Measurements from ENCODE around the gene KLHL22.

KLHL22 gene

DNA sequence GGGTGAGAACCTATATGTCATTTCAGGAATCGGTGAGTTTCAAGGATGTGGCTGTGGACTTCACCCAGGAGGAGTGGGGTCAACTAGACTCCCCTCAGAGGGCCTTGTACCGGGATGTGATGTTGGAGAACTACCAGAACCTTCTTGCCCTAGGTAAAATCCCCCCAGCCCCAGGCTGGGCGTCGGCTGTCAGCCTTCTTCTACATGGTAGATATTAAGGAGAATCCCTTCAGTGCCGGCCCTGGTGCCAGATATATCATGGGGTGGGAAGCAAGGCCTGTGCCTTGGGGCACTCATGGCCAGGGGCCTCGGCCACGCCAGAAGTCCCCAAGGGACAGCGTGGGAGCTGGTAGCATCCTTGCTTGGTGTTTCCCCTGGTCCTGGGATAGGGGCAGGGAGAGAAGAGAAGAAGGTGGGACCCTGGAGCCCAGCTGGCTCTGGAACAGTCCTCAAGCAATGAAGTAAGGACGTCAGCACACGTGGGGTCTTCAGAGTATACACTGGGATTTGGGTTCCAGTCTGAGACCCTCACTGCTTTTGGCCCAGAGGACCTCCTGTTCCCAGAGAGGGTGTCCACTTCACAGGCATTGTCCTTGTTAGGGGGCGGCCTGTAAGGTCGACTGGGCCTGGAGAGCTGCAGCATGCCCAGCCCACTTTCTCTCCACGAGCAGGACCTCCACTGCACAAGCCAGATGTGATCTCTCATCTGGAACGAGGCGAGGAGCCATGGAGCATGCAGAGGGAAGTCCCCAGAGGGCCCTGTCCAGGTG, 94.8 kb downstream of the KLHL22 start:
- no peak overlapping the region for H3K27ac ChIP-seq (ENCODE audit: low read length)
- H3K4me2 ChIP-seq (ENCODE audit: low read length), result no peak overlapping the region
- no peak overlapping the region for H3K9ac ChIP-seq (ENCODE audit: low read length)

DNA sequence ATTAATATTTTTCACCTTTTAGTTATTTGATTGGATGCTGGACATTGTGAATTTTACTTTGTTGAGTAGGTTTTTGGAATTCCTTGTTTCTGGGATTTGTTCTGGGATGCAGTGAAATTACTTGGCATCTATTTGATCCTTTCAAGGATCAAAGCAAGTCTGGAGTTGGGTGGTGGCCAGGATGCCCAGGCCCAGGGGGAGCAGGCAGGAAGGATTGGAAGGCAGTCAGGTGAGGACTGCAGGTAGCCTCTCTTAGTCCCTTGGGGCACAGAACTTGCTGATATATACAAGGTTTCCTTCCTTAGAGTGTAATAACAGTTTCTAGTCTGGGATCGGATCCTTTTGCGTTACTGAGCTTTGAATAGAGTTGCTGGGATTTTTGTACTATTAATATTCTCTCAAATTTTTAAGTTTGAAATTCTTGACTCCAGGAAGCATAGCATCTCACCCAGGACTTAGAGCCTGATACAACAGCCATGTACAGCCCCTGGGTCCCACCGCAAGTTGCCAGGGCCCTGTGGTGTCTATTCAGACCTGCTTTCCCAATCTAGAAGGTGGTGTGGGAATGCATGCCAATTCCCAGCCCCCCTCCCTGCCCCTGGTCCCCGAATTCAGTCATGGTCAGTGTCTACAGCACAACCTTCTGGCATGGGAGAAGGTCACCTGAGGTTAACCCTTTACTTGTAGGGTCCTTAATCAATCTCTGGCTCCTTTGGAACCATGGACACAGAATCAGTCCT, 95.6 kb downstream of the KLHL22 start:
- H4K20me1 ChIP-seq (ENCODE audit: insufficient read depth, low read length), result no peaks in the 10 kb centered on the region
- H3K4me1 ChIP-seq (ENCODE audit: low read length), result peaks cover 6% of the 10 kb centered on the region
- no peak overlapping the region for H3K4me2 ChIP-seq (ENCODE audit: low read length)
- H3K9me3 ChIP-seq (ENCODE audit: insufficient read depth, low read length), result no peaks in the 10 kb centered on the region
- H3K27ac ChIP-seq (ENCODE audit: low read length), result no peak overlapping the region
- peaks cover 9% of the 10 kb centered on the region for H3K36me3 ChIP-seq (replicated peaks; ENCODE audit: low read depth, low read length)
- no peak overlapping the region for H3K9ac ChIP-seq (ENCODE audit: low read length)
- TF ChIP-seq EZH2phosphoT487 (IDR thresholded peaks at IDR 0.05; ENCODE audit: low read depth) (no peak), CTCF (IDR thresholded peaks at IDR 0.05; ENCODE audit: low read depth, low read length) (no peak)
- H3K27me3 ChIP-seq (ENCODE audit: low read depth, low read length), result no peaks in the 10 kb centered on the region
- no peak overlapping the region for H3K4me3 ChIP-seq (ENCODE audit: low read length)
- H2AFZ ChIP-seq (ENCODE audit: low read depth, low read length), result no peak overlapping the region
- peaks cover 7% of the 10 kb centered on the region for H3K79me2 ChIP-seq (ENCODE audit: low read length)

More for the DNA sequence above, 94.8 kb downstream of the KLHL22 start:
- no peak overlapping the region for H2AFZ ChIP-seq (ENCODE audit: low read depth, low read length)
- H4K20me1 ChIP-seq (ENCODE audit: insufficient read depth, low read length), result no peaks in the 10 kb centered on the region
- no peaks in the 10 kb centered on the region for H3K27me3 ChIP-seq (ENCODE audit: low read depth, low read length)
- TF ChIP-seq EZH2phosphoT487 (IDR thresholded peaks at IDR 0.05; ENCODE audit: low read depth) (no peak), CTCF (IDR thresholded peaks at IDR 0.05; ENCODE audit: low read depth, low read length) (no peak)
- peaks cover 2% of the 10 kb centered on the region; the same call in 1 of the 2 replicates for H3K4me1 ChIP-seq (ENCODE audit: low read length)
- H3K9me3 ChIP-seq (ENCODE audit: insufficient read depth, low read length), result no peaks in the 10 kb centered on the region
- 0 out of 2 replicates have a peak, but pooled peaks cover 2% of the 10 kb centered on the region for H3K79me2 ChIP-seq (ENCODE audit: low read length)
- no peak overlapping the region for H3K4me3 ChIP-seq (ENCODE audit: low read length)
- H3K36me3 ChIP-seq (replicated peaks; ENCODE audit: low read depth, low read length), result peaks cover 9% of the 10 kb centered on the region

DNA sequence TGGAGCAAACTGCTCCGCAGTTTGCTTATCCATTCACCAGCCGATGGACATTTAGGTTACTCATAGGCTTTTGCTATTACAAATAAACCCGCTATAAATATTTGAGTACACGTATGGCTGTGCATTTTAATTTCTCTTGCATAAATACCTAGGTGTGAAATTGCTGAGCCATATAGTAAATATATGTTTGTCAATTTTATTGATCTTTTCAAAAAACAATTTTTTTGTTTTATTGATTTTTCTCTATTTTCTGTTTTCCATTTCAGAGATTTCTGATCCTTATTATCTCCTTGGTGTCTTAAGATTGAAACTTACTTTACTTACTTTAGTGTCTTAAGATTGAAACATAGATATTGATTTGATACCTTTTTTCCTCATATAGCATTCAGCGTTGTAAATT, 97.2 kb downstream of the KLHL22 start:
- no peak overlapping the region for H3K4me3 ChIP-seq (ENCODE audit: low read length)
- H3K79me2 ChIP-seq (ENCODE audit: low read length), result peaks cover 15% of the 10 kb centered on the region
- H3K4me1 ChIP-seq (ENCODE audit: low read length), result peaks cover 14% of the 10 kb centered on the region
- H3K9me3 ChIP-seq (ENCODE audit: insufficient read depth, low read length), result no peaks in the 10 kb centered on the region
- peaks cover 6% of the 10 kb centered on the region for H3K36me3 ChIP-seq (replicated peaks; ENCODE audit: low read depth, low read length)
- H3K9ac ChIP-seq (ENCODE audit: low read length), result no peak overlapping the region
- no peak overlapping the region for H2AFZ ChIP-seq (ENCODE audit: low read depth, low read length)
- no peak overlapping the region for H3K27ac ChIP-seq (ENCODE audit: low read length)
- H4K20me1 ChIP-seq (ENCODE audit: insufficient read depth, low read length), result no peaks in the 10 kb centered on the region
- TF ChIP-seq CTCF (IDR thresholded peaks at IDR 0.05; ENCODE audit: low read depth, low read length) (no peak), EZH2phosphoT487 (IDR thresholded peaks at IDR 0.05; ENCODE audit: low read depth) (no peak)
- H3K27me3 ChIP-seq (ENCODE audit: low read depth, low read length), result no peaks in the 10 kb centered on the region
- H3K4me2 ChIP-seq (ENCODE audit: low read length), result no peak overlapping the region

- Histone ChIP-seq H3K9me3 (ENCODE audit: insufficient read depth, low read length) (no peaks in the 10 kb centered on the region), H3K9ac (ENCODE audit: low read length) (no peak overlapping the region), H3K27me3 (ENCODE audit: low read depth, low read length) (no peaks in the 10 kb centered on the region), H3K36me3 (replicated peaks; ENCODE audit: low read depth, low read length) (peaks cover 6% of the 10 kb centered on the region), H3K79me2 (ENCODE audit: low read length) (peaks cover 15% of the 10 kb centered on the region), H4K20me1 (ENCODE audit: insufficient read depth, low read length) (no peaks in the 10 kb centered on the region), H3K27ac (ENCODE audit: low read length) (no peak overlapping the region), H3K4me1 (ENCODE audit: low read length) (peaks cover 18% of the 10 kb centered on the region), H2AFZ (ENCODE audit: low read depth, low read length) (no peak overlapping the region), H3K4me3 (ENCODE audit: low read length) (no peak overlapping the region), H3K4me2 (ENCODE audit: low read length) (no peak overlapping the region)
- TF ChIP-seq EZH2phosphoT487 (IDR thresholded peaks at IDR 0.05; ENCODE audit: low read depth), result no peak
- no peak for TF ChIP-seq CTCF (IDR thresholded peaks at IDR 0.05; ENCODE audit: low read depth, low read length)
Observed at GRCh38 chr22:20397498-20397897, 98.1 kb downstream of the KLHL22 start.
